NCI-H510A (cell line): ENCODE results near the gene GPR146.

Experiments used
- DNase-seq: peaks from one replicate; lab custom pipeline; 2025; lab: John Stamatoyannopoulos, UW

The GPR146 gene

GRCh38 chr7:1011297-1012003 is 32.9 kb upstream of the GPR146 start:
- no peak for DNase-seq

GRCh38 chr7:1012004-1012715 is 32.2 kb upstream of the GPR146 start:
- no peak for DNase-seq

DNA sequence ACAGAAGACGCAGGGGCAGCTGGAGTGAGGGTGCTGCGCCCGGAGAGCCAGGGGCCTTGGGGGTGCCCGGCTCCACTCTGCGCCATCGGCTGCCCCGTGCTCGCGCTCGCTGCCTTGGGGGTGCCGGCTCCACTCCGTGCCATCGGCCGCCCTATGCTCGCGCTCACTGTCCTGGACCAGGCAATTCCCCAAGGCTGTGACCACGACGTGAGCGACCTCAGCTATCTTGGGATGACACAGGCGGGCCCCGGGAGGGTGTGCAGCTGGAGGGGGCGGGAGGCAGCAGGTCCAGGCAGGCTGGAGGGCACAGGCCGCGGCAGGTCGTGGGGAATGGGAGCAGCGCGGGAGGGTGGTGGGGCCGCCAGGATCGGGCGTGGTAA is 31.6 kb upstream of the GPR146 start:
- no peak for DNase-seq

- DNase-seq = no peak
These were observed 30.8 kb upstream of the GPR146 start for GRCh38 chr7:1013581-1013980.

DNA sequence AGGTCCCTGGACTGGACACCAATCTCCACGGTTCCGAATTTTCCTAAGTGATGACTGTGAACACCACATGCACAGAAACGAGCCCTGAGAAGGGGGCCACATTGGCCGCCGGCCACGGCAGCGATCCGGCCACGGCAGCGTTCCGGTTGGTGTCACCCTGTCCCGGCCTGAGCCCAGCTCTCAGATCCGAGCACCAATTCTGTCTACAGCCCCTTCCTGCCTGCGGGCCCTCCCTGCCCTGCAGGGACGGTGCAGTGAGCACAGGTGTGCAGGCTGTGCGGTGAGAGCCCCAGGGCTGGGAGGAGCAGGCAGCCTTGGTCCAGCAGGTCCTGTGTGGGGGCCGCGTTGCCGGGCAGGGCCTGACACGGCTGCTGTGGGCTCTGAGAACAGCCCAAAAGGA is 29.7 kb upstream of the GPR146 start:
- DNase-seq = no peak

GRCh38 chr7:1015196-1016121 is 28.9 kb upstream of the GPR146 start:
- DNase-seq = no peak

DNA sequence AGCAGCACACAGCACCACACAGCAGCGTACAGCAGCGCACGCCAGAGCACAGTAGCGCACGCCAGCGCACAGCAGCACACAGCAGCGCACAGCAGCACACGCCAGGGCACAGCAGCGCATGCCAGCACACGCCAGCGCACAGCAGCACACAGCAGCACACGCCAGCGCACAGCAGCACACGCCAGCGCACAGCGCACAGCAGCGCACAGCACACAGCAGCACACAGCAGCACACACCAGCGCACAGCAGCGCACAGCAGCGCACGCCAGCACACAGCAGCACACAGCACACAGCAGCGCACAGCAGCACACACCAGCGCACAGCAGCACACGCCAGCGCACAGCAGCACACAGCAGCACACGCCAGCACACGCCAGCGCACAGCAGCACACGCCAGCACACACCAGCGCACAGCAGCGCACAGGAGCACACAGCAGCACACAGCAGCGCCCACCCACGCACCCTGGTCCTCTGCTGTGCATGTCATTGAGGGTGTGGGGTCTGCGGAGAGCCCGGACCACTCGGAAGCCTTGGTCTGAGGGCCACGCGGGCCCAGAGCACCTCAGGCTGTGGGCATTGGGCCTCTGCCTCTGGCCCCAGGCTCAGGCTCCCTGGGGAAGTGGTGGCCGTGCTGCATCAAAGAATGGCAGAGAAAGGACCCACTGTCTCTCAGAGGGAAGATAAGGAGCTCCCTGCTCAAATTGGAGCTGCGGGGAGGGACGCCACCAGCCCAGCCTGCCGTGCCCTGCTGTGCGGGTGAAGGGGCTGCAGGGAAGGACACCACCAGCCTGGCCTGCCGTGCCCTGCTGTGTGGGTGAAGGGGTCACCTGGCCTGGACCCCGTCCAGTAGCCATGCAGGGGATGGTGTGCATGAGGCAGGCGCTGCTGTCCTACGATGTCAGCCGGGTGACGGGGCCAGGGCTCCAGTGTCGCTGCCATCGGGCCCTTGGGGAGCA is 27.5 kb upstream of the GPR146 start:
- DNase-seq = no peak

- no peak for DNase-seq
These were observed 26.6 kb upstream of the GPR146 start for GRCh38 chr7:1017586-1018333.

DNA sequence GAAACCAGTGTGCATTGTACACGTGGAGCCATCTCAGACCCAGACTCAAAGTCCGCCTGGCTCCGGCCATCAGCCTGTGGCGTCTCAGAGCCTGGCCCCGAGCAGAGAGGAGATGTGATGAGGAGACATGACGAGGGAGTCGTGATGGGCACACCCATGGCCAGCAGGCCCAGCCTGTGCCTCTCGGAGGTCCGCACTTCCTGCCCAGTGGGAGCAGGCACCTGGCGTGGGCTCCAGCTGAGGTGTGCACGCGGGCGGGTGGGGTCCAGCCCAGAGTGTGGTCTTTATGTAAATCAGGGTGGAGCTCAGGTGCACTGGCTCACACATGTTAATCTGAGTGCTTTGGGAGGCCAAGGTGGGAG is 26.0 kb upstream of the GPR146 start:
- no peak for DNase-seq

DNA sequence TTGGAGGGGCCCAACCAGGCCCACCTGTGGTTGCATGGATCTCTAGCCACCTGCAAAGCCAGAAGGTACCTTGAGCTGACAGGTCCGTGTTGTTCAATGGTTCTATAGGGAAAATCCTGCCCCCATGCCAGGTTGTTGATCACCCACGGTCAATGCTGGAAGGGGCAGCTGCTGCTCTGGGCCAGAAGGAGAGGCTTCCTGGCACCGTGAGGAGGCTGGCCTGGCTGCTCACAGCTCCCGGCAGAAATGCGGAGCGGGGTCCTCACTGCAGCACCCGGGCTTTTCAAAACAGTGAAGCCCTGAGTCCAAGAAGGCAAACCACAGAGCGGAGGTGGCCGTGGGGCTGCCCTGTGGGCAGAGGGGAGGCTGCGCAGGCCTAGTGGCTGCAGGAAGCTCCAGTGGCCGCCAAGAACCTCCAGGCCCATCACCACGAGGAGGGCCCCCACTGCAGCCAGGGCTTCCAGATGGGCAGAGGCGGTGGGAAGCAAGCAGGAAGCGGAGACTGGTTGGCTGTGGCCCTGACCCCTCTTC is 25.0 kb upstream of the GPR146 start:
- no peak for DNase-seq

DNA sequence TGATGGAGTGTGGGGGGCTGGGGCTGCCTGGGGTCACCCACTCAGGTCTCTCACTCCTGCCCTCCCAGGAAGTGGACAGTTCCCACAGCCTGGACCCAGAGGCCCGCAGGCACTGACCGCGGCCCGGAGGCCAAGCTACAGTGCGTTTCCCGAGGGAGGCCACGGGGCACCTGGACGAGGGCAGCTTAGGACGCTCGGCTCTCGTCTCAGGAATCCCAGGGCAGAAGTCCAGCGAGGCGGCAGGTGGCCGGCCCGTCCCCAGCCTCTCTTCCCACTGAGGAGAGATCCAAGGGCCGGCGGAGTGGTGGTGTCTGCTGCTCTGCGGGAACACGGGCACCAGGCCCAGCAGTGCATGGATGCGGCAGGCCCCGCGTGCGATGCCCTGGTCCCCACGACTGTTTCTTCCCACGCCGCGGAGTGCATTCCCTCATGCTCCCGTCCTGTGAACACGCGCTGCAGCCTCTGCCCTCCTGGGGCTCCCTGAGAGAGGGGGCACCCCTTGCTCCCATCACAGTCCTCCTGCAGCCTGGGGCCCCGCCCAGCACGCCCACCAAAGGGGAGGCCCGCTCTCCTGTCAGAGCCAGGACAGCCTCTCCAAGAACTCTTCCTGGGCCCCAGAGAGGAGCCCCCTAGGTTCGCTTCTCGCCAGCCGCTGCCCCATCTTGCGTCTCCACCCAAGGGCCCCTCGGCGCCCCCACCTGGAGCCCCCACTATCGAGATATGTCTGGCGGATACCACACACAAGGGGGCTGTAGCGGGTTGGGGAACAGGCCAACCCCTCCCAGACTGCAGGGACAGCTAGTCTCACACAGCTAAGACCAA is 24.3 kb upstream of the GPR146 start:
- DNase-seq = no peak

DNA sequence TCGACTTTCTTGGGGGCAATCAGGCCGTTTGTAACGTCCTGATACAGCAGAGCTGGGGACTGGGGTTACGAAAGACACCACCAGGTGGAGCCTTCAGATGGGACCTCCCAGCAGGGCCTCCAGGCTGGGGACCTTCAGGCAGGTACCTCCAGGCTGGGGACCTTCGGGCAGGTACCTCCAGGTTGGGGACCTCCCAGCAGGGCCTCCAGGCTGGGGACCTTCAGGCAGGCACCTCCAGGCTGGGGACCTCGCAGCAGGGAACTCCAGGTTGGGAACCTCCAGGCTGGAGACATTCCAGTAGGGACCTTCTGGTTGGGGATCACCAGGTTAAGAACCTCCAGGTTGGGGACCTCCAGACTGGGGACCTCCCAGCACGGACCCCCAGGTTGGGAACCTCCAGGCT is 23.5 kb upstream of the GPR146 start:
- no peak for DNase-seq

- no peak for DNase-seq
These were observed 23.0 kb upstream of the GPR146 start for GRCh38 chr7:1021366-1021765.

GRCh38 chr7:1021931-1022330 is 22.4 kb upstream of the GPR146 start:
- no peak for DNase-seq

- DNase-seq = no peak
These were observed 22.0 kb upstream of the GPR146 start for GRCh38 chr7:1022356-1022755.

DNA sequence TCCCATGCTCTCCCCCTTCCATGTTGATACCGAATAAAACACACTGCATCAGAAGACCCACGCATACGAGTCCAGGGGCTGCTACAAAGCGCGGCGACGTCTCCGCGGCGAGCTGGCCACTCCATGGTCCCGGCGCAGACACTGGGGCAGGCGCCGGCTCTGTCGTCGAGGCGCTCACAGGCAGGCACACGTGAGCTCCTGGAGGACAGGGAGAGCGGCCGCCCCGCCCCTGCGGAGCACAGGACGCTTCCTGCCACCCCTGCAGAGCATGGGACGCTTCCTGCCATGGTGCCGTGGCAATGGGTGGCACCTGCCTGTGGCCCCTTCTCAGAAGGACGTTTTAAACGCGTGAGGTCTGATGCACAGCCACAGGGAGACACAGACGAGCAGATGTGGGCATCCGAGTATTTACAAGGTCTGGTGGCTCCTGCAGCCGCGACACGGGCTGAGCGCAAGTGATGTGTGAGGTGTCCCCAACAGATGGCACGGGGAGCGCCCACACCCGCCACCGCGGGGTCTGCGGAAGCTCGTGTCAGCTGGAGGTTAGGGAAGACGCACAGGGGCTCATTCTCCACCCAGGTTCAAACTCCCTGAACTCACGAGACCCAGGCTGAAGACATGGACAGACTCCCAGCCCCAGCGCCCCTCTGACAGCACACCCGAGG is 21.4 kb upstream of the GPR146 start:
- DNase-seq = no peak

DNA sequence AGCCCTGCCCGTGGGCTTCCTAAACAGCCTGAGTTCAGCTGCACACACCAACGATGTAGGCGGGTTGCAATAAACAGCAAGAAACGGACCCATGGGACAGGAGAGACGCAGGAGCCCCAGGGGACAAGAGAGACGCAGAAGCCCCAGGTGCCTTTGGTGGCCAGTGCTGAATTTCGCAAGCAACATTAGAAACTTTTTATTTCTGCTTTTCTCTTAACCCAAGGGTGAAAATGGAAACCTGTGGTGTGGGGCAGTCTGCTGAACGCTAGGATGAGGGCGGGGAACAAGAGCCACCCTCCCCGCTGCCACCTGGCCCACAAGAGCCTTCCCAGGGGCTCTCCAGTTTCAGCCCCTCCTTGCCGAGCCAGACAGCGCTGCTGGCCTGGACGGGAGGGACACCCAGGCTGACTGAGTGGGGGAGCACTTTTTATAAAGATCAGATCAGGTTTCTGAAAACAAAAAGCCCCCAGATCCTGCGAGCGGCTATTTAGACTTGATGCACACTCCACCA is 20.0 kb upstream of the GPR146 start:
- DNase-seq = no peak

GRCh38 chr7:1024876-1025742 is 19.2 kb upstream of the GPR146 start:
- DNase-seq = no peak
